Germinal center (tissue), 1 donor: ENCODE data around the gene EGFR.

Source experiments
- DNase-seq: peaks from one replicate; pipeline ENCODE4 v3.0.0; 2012; ENCODE audit warnings: mixed read lengths, low spot score

Gene EGFR

GRCh38 chr7:55081472-55082227 is 62.8 kb downstream of the EGFR start:
- DNase-seq = no peak

- DNase-seq = no peak
Observed at GRCh38 chr7:55082228-55082603, 63.4 kb downstream of the EGFR start.

- DNase-seq = no peak
Observed at GRCh38 chr7:55083206-55083605, 64.4 kb downstream of the EGFR start.

- DNase-seq = no peak
Observed at GRCh38 chr7:55084307-55084706, 65.5 kb downstream of the EGFR start.

- no peak for DNase-seq
Observed at GRCh38 chr7:55085511-55086412, 66.9 kb downstream of the EGFR start.

- DNase-seq = peak; percentile 76
Observed at GRCh38 chr7:55086413-55087201, 67.8 kb downstream of the EGFR start.

- DNase-seq = no peak
Observed at GRCh38 chr7:55087521-55087961, 68.7 kb downstream of the EGFR start.

GRCh38 chr7:55088107-55088506 is 69.3 kb downstream of the EGFR start:
- no peak for DNase-seq

- DNase-seq = no peak
Observed at GRCh38 chr7:55088620-55089019, 69.8 kb downstream of the EGFR start.

- no peak for DNase-seq
Observed at GRCh38 chr7:55092186-55092974, 73.6 kb downstream of the EGFR start.

GRCh38 chr7:55092975-55093373 is 74.2 kb downstream of the EGFR start:
- DNase-seq = no peak

- no peak for DNase-seq
Observed at GRCh38 chr7:55093674-55094073, 74.9 kb downstream of the EGFR start.

- DNase-seq = no peak
Observed at GRCh38 chr7:55094092-55094690, 75.4 kb downstream of the EGFR start.

- DNase-seq = no peak
Observed at GRCh38 chr7:55095672-55096071, 76.9 kb downstream of the EGFR start.

- no peak for DNase-seq
Observed at GRCh38 chr7:55096323-55096722, 77.5 kb downstream of the EGFR start.

- DNase-seq = no peak
Observed at GRCh38 chr7:55097100-55097499, 78.3 kb downstream of the EGFR start.

GRCh38 chr7:55099066-55099820 is 80.4 kb downstream of the EGFR start:
- no peak for DNase-seq

- no peak for DNase-seq
Observed at GRCh38 chr7:55099821-55100543, 81.2 kb downstream of the EGFR start.

- no peak for DNase-seq
Observed at GRCh38 chr7:55100544-55101327, 81.9 kb downstream of the EGFR start.
